OCI-LY1 (cell line): ENCODE results near the gene CTNND2.

Source experiments
- H2AFZ ChIP-seq: fragments of 200-600 bp; sonication (generic), shearing (Covaris generic); 2 replicates; pipeline ENCODE4 v1.6.0; 2014; ENCODE audit warnings: antibody characterized with exemption, mild to moderate bottlenecking, low read length
- H3F3A ChIP-seq: fragments of 200-600 bp; sonication (generic), shearing (Covaris generic); 2 replicates; pipeline ENCODE4 v1.6.0; 2014; ENCODE audit warnings: mild to moderate bottlenecking, antibody characterized with exemption, low read length, moderate library complexity; ENCODE audit not compliant: insufficient read depth
- H3K27ac ChIP-seq: fragments of 200-600 bp; sonication (generic); 2 replicates; pipeline ENCODE4 v1.5.1; 2014; ENCODE audit warnings: low read length, mixed run types, mild to moderate bottlenecking, low read depth; ENCODE audit not compliant: poor library complexity, severe bottlenecking
- H3K27me3 ChIP-seq: fragments of 200-600 bp; sonication (generic); 2 replicates; pipeline ENCODE4 v1.6.0; 2014; ENCODE audit warnings: antibody characterized with exemption, mild to moderate bottlenecking, low read length, moderate library complexity; ENCODE audit not compliant: insufficient read depth
- H3K36me3 ChIP-seq: fragments of 200-600 bp; sonication (generic); 2 replicates; pipeline ENCODE4 v1.6.1; 2014; ENCODE audit warnings: mild to moderate bottlenecking, antibody characterized with exemption, low read length, moderate library complexity, mixed read lengths; ENCODE audit not compliant: insufficient read depth
- H3K4me1 ChIP-seq: fragments of 200-600 bp; sonication (generic); 2 replicates; pipeline ENCODE4 v1.5.1; 2014; ENCODE audit warnings: mild to moderate bottlenecking, low read length, moderate library complexity; ENCODE audit not compliant: insufficient read depth, severe bottlenecking
- H3K4me2 ChIP-seq: fragments of 200-600 bp; sonication (generic), shearing (Covaris generic); 2 replicates; pipeline ENCODE4 v1.6.1; 2014; ENCODE audit warnings: low read length
- H3K4me3 ChIP-seq: fragments of 200-600 bp; sonication (generic); 2 replicates; pipeline ENCODE4 v1.5.1; 2014; ENCODE audit warnings: low read length, low read depth, mild to moderate bottlenecking, mixed read lengths; ENCODE audit not compliant: poor library complexity, severe bottlenecking
- H3K79me2 ChIP-seq: fragments of 200-600 bp; shearing (Covaris generic); 2 replicates; pipeline ENCODE4 v1.6.1; 2016; ENCODE audit warnings: mixed run types, low read length, mixed read lengths; ENCODE audit not compliant: insufficient read depth
- H3K9ac ChIP-seq: fragments of 200-600 bp; sonication (generic), shearing (Covaris generic); 2 replicates; pipeline ENCODE4 v1.6.1; 2014; ENCODE audit warnings: mild to moderate bottlenecking, low read length, mixed read lengths
- H3K9me2 ChIP-seq: fragments of 200-600 bp; sonication (generic), shearing (Covaris generic); 2 replicates; pipeline ENCODE4 v1.6.1; 2014; ENCODE audit warnings: low read depth, mild to moderate bottlenecking, low read length, mixed read lengths
- H3K9me3 ChIP-seq: fragments of 200-600 bp; shearing (Covaris generic); 2 replicates; pipeline ENCODE4 v1.6.1; 2014; ENCODE audit warnings: low read length, mixed read lengths
- H4K20me1 ChIP-seq: fragments of 200-600 bp; sonication (generic), shearing (Covaris generic); 2 replicates; pipeline ENCODE4 v1.6.0; 2016; ENCODE audit warnings: mild to moderate bottlenecking, low read length; ENCODE audit not compliant: insufficient read depth
- CTCF ChIP-seq: fragments of 200-600 bp; sonication (generic), shearing (Covaris generic); IDR thresholded peaks from 2 replicates; pipeline ENCODE4 v1.5.1; 2017; ENCODE audit warnings: mild to moderate bottlenecking, antibody characterized with exemption, low read length, moderate library complexity, mixed read lengths
- EZH2 ChIP-seq: fragments of 200-600 bp; sonication (generic), shearing (Covaris generic); IDR thresholded peaks from 2 replicates; pipeline ENCODE4 v1.8.0; 2017; ENCODE audit warnings: borderline replicate concordance, mixed run types, mild to moderate bottlenecking, antibody characterized with exemption, low read length, moderate library complexity, mixed read lengths

The CTNND2 gene

GRCh38 chr5:11792621-11793020 lies 111.6 kb downstream of the CTNND2 start:
- Histone ChIP-seq H3K4me3 (no peak overlapping the region), H3K27ac (no peak overlapping the region)

GRCh38 chr5:11791792-11792191 lies 112.5 kb downstream of the CTNND2 start:
- Histone ChIP-seq H3K36me3 (no peaks in the 10 kb centered on the region), H4K20me1 (no peaks in the 10 kb centered on the region), H2AFZ (no peak overlapping the region), H3K9ac (no peak overlapping the region), H3K4me2 (no peak overlapping the region), H3K27me3 (no peaks in the 10 kb centered on the region), H3F3A (no peaks in the 10 kb centered on the region), H3K79me2 (no peaks in the 10 kb centered on the region), H3K27ac (no peak overlapping the region), H3K9me2 (no peaks in the 10 kb centered on the region), H3K9me3 (no peaks in the 10 kb centered on the region), H3K4me3 (no peak overlapping the region), H3K4me1 (no peaks in the 10 kb centered on the region)
- TF ChIP-seq EZH2 (no peak), CTCF (no peak)

More at GRCh38 chr5:11792621-11793020, 111.6 kb downstream of the CTNND2 start:
- H3K36me3 ChIP-seq: no peaks in the 10 kb centered on the region
- no peaks in the 10 kb centered on the region for H3K79me2 ChIP-seq
- TF ChIP-seq EZH2: no peak
- no peak overlapping the region for H3K4me2 ChIP-seq
- H4K20me1 ChIP-seq: no peaks in the 10 kb centered on the region
- H3K9ac ChIP-seq: no peak overlapping the region
- no peaks in the 10 kb centered on the region for H3F3A ChIP-seq
- H2AFZ ChIP-seq: no peak overlapping the region
- no peaks in the 10 kb centered on the region for H3K9me3 ChIP-seq
- no peaks in the 10 kb centered on the region for H3K4me1 ChIP-seq
- no peaks in the 10 kb centered on the region for H3K9me2 ChIP-seq
- no peaks in the 10 kb centered on the region for H3K27me3 ChIP-seq

GRCh38 chr5:11790201-11790600 lies 114.0 kb downstream of the CTNND2 start:
- no peak overlapping the region for H3K9ac ChIP-seq
- no peak overlapping the region for H2AFZ ChIP-seq
- H3K4me2 ChIP-seq: no peak overlapping the region
- no peak overlapping the region for H3K4me3 ChIP-seq
- H3F3A ChIP-seq: no peaks in the 10 kb centered on the region
- no peaks in the 10 kb centered on the region for H3K27me3 ChIP-seq
- H3K36me3 ChIP-seq: no peaks in the 10 kb centered on the region
- H3K4me1 ChIP-seq: no peaks in the 10 kb centered on the region
- H3K27ac ChIP-seq: no peak overlapping the region
- TF ChIP-seq EZH2 (no peak), CTCF (no peak)
- H4K20me1 ChIP-seq: no peaks in the 10 kb centered on the region
- no peaks in the 10 kb centered on the region for H3K79me2 ChIP-seq
- no peaks in the 10 kb centered on the region for H3K9me3 ChIP-seq
- H3K9me2 ChIP-seq: no peaks in the 10 kb centered on the region

DNA sequence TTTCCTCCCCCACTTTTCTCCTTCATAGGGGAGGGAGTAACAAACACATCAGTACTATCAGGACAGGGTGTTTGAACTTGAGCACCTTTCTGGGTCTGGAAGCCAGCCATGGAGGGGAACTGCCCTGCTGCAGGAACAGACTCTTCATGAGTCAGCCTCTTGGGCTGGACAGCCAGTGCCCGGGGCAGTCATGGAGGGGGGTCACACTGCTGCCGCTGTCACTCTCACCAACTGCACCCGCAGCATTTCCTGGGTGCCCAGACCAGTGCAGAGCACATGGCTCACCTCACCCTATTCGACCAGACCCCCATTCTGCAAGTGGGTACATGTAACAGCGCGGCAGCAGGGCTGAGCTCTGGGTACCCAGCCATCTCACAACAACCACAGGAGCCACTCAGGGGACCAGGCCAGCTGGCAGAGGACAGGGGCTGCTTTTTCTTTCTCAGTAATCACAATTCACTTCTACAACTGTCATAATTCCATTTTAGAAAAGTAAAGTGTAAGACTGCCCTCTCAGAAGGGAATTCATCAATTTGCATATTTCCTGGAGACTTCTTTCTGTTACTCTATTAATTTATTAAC lies 118.4 kb downstream of the CTNND2 start:
- H4K20me1 ChIP-seq: no peaks in the 10 kb centered on the region
- H3K36me3 ChIP-seq: no peaks in the 10 kb centered on the region
- H3K4me3 ChIP-seq: no peak overlapping the region
- H3K27ac ChIP-seq: no peak overlapping the region
- no peak overlapping the region for H2AFZ ChIP-seq
- H3K79me2 ChIP-seq: no peaks in the 10 kb centered on the region
- H3K9ac ChIP-seq: no peak overlapping the region
- no peaks in the 10 kb centered on the region for H3K4me1 ChIP-seq
- H3K9me2 ChIP-seq: no peaks in the 10 kb centered on the region
- no peak overlapping the region for H3K4me2 ChIP-seq
- no peaks in the 10 kb centered on the region for H3K9me3 ChIP-seq
- TF ChIP-seq CTCF: no peak
- TF ChIP-seq EZH2: no peak
- no peaks in the 10 kb centered on the region for H3K27me3 ChIP-seq
- H3F3A ChIP-seq: no peaks in the 10 kb centered on the region
